Activated naive CD8-positive, alpha-beta T cell (primary cell): ENCODE data around the gene PAPOLB.

ENCODE experiments used
- H3K27ac Mint-ChIP-seq: one replicate; pipeline ENCODE4 v1.8.0; 2021; ENCODE audit warnings: mixed read lengths
- H3K27me3 Mint-ChIP-seq: one replicate; pipeline ENCODE4 v1.8.0; 2021; ENCODE audit warnings: mixed read lengths
- H3K36me3 Mint-ChIP-seq: one replicate; pipeline ENCODE4 v1.8.0; 2021; ENCODE audit warnings: mixed read lengths
- H3K4me1 Mint-ChIP-seq: one replicate; pipeline ENCODE4 v1.8.0; 2021; ENCODE audit warnings: low read depth, mixed read lengths
- H3K4me3 Mint-ChIP-seq: one replicate; pipeline ENCODE4 v1.8.0; 2021; ENCODE audit warnings: mild to moderate bottlenecking, mixed read lengths
- H3K9me3 Mint-ChIP-seq: one replicate; pipeline ENCODE4 v1.8.0; 2021; ENCODE audit warnings: low read depth, mixed read lengths

Gene PAPOLB

DNA sequence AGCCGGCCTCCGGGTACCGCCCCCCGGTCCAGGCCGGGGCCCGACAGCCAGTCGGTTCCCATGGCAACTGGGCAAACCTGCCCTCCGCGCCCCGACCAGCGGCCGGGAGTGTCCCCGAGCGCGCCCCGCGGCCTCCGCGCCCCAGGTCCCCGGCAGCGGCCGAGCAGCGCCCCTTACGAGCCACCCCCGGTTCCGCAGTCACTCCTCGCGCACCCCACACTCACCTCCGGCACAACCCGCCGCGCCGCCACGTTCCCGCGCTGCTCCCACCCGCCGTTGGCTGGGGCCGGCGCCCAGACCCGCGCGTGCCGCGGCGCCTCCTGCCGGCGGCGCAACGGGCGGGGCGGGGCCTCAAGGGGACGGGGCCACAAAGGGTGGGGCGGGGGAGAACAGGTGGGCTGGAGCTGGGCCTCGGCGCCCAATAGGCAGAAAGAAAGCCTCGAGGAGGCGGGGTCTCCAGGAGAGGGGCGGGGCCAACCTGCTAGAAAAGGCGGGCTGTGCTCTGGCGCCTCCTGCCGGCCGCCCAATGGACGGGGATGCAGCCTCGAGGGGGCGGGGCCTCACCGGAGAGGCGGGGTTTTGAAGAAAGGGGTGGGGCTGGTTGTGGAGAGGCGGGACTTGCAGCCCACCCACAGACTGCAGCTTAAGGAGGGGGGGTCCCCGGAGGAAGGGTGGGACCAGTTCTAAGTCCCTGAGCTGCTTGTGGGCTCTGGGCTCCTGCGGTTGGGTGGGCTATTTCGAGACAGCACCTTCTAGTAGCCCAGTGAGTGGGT, 21.7 kb upstream of the PAPOLB start, which contains the start of gene RADIL:
RADIL (minus strand) TSS at position 345 of the 773 bp plus-strand sequence. CDS start 5,577 bp downstream, outside the sequence.
- H3K27me3 Mint-ChIP-seq = peaks cover 22% of the 10 kb centered on the region
- no peaks in the 10 kb centered on the region for H3K36me3 Mint-ChIP-seq
- H3K9me3 Mint-ChIP-seq = no peaks in the 10 kb centered on the region
- no peak within 1 kb of the TSS for H3K27ac Mint-ChIP-seq
- peak within 1 kb of the TSS; percentile 77 for H3K4me3 Mint-ChIP-seq
- peaks cover 15% of the 10 kb centered on the region for H3K4me1 Mint-ChIP-seq

DNA sequence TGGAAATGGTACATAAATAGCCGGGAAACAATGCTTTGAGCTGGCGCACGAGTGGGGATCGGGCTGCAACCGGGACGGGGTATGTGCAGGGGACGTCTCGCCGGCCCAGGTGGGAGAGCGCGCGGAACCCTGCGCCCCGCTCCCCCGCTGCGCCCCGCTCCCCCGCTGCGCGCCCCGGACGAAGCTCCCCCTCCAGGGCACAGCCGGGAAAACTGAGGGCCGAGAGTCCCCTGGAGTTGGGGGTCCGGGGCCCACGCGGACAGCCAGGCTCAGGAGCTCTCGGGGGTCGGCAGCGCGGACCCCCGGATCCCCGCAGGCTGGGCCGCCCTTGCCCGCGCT, 21.2 kb upstream of the PAPOLB start:
- Mint-ChIP-seq H3K4me1 (peaks cover 15% of the 10 kb centered on the region), H3K4me3 (peak overlapping the region; percentile 77), H3K27me3 (peaks cover 22% of the 10 kb centered on the region), H3K36me3 (no peaks in the 10 kb centered on the region), H3K27ac (no peak overlapping the region), H3K9me3 (no peaks in the 10 kb centered on the region)

DNA sequence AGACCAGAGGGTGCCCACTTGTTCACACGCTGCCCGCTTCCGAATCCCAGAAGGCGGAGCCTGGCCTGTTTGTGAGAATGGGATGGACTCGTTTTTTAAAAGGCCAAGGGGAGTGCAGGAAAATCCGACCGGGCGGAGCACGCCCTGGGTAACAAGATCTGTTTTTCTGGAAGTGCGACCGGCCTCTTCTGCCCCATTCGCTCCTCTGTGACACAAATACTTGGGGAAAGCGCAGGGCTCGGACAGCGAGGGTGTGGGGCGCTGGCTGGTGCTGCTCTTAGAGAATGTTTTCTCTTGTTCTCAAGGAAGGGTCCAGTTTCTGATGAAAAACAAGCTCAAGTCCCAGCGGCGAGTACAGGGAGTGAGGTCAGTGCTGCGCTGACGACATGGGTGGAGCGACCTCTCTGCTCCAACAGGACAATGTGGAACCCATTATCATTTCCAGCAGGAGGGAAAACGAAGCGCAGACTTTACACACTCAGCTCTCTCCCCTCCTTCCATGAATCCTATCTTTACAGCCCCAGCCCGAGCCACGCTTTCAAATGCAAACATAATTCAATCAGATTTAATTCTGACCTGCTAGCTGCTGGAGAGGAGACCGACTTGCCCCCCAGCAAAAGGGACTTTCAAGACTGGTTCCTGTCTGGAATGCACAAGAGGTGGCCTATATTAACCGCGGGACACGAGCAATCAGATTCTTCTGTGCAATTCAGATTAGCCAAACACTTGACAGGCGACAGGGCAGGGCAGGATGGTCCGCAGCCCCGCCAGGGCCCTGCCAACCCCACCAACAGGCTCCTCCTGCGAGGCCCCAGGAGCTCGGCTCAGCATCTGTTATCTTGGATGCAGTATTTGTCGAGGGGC, 20.6 kb upstream of the PAPOLB start:
- peaks cover 15% of the 10 kb centered on the region for H3K4me1 Mint-ChIP-seq
- no peaks in the 10 kb centered on the region for H3K36me3 Mint-ChIP-seq
- peak overlapping the region; percentile 77 for H3K4me3 Mint-ChIP-seq
- H3K27ac Mint-ChIP-seq = no peak overlapping the region
- no peaks in the 10 kb centered on the region for H3K9me3 Mint-ChIP-seq
- H3K27me3 Mint-ChIP-seq = peaks cover 20% of the 10 kb centered on the region

DNA sequence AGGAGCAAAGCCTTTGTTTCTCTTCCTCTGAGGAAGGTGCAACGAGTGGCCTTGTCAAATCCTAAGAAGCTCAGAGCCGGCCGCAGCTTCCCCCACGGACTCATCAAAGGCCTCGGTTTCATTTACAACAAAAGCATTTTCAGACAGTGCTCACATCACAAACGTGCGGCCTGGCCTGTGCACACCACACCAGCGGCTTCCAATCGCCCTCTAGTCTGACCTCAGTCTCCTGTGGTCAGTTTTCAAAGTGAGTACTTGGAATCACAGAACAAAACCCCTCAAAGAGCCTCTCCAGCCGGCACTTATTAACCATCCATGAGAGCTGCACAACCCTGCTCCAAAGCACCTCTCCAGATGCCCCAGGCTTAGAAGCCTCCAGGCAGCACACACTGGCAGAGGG, 18.4 kb upstream of the PAPOLB start:
- Mint-ChIP-seq H3K36me3 (no peaks in the 10 kb centered on the region), H3K4me1 (peaks cover 15% of the 10 kb centered on the region), H3K27me3 (peaks cover 16% of the 10 kb centered on the region), H3K27ac (no peak overlapping the region), H3K9me3 (no peaks in the 10 kb centered on the region), H3K4me3 (no peak overlapping the region)

DNA sequence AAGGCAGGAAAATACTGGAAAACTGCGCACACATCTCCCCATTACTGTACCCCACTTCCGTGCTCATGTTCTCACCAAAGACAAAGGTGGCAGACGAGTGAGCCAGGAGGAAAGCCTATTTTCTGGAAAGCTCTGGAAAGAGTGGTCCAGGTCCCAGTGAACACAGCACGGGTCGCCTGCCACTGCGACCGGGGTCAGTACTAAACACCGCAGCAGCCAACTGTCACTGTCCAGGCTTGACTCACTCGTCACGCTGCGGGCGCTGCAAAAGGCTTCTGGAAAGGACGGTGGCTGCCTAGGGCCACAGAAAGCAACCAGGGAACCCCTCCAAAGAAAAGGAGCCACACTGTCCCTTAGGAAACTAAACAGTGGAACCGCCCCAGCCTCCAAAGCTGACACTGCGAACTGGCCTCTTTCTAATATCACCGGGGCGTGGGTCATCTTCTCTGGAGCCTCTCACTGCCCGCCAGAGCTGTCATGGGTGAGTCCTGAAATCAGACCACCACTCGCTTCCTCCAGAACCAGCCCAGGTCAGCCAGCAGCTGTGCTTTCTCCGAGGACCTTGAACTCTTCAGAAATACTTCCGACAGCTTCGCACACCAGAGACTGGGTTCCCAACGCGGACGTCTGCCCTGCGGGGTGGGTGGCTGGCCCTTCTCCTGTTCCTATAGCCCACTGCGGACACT, 17.7 kb upstream of the PAPOLB start:
- H3K27ac Mint-ChIP-seq = no peak overlapping the region
- no peak overlapping the region for H3K4me3 Mint-ChIP-seq
- no peaks in the 10 kb centered on the region for H3K36me3 Mint-ChIP-seq
- peaks cover 16% of the 10 kb centered on the region for H3K27me3 Mint-ChIP-seq
- peaks cover 15% of the 10 kb centered on the region for H3K4me1 Mint-ChIP-seq
- H3K9me3 Mint-ChIP-seq = no peaks in the 10 kb centered on the region

DNA sequence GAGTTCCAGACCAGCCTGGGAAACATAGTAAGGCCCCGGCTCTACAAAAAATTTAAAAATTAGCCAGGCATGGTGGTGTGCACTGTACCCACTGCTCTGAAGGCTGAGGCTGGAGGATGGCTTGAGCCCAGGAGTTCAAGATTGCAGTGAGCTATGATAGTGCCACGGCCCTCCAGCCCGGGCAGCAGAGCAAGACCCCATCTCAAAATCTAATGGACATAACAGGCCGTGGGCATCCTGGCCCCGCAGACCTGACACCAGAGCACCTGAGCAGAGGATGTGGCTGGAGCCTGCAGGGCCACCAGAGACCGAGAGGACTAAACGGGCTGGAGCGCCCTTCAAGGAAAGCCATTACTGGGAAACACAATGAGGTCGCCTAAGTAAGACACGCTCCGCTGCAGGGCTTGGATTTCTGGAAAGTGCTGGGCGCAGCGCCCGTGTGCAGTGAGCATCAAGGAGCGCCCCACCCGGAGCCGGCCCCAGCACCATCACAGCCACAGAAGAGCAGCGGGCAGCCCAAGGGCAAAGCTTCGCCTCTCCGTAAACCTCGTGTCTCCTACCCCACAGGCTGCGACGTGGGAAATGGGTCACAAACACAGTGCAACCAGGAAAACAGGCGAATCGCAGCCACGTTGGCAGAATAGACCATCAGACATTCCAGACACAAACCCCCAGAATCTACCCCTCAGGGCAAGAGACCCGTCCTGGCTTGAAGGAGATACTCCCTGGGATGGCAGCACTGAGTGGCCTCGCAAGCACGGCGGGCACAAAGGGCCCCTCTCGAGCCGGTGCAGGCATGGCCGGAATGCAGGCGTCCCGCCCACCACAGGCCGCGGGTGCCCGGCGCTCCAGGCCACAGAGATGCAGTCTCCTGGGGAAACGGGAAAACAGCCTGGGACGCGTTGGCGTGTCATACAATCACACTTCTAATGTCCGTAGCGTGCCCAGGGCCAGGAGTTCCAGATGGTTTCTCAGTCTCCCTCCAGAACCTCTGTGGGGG, 16.8 kb upstream of the PAPOLB start:
- H3K36me3 Mint-ChIP-seq = no peaks in the 10 kb centered on the region
- peaks cover 12% of the 10 kb centered on the region for H3K4me1 Mint-ChIP-seq
- H3K27me3 Mint-ChIP-seq = peaks cover 14% of the 10 kb centered on the region
- H3K27ac Mint-ChIP-seq = no peak overlapping the region
- no peaks in the 10 kb centered on the region for H3K9me3 Mint-ChIP-seq
- no peak overlapping the region for H3K4me3 Mint-ChIP-seq

DNA sequence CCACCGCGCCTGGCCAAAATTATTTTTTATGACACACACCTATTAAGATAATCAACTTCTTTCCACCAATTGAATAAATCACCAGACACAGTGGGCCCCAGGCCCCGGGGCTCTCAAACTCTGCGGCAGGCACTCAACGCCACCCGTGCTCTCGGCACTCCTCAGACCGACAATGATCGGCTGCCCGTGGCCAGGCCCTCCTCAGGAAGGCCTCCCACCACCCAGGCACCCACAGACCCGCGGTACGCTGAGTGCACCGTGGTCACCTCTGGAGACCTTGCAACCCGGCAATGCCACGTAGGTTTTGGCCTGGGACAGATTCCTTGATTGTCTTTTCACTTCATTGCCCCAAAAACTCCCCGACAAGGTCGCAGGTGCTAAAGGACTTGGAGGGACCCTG, 14.8 kb upstream of the PAPOLB start:
- no peaks in the 10 kb centered on the region for H3K36me3 Mint-ChIP-seq
- no peak overlapping the region for H3K27ac Mint-ChIP-seq
- H3K4me1 Mint-ChIP-seq = no peaks in the 10 kb centered on the region
- H3K27me3 Mint-ChIP-seq = peaks cover 6% of the 10 kb centered on the region
- no peaks in the 10 kb centered on the region for H3K9me3 Mint-ChIP-seq
- no peak overlapping the region for H3K4me3 Mint-ChIP-seq

DNA sequence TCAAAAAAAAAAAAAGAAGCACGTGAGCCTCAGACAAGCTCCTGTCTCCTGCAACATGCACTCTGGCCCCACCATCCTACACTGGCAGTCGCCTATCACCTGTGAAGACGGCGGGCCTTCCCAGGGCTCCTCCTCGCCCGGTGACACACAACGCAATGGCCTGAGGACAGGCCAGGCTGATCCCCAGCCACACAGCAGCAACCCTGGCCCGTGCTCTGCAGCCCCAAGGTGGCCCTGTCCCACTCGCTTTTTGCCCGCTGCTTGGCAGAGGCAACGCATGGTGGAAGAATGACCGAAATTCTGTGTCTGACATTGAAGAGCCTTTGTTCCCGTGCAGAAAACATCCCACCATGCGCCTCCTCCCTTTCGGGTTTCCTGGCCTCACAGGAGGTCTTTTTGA, 13.6 kb upstream of the PAPOLB start:
- no peaks in the 10 kb centered on the region for H3K36me3 Mint-ChIP-seq
- H3K27ac Mint-ChIP-seq = no peak overlapping the region
- no peak overlapping the region for H3K4me3 Mint-ChIP-seq
- peaks cover 7% of the 10 kb centered on the region for H3K4me1 Mint-ChIP-seq
- H3K27me3 Mint-ChIP-seq = peaks cover 5% of the 10 kb centered on the region
- no peaks in the 10 kb centered on the region for H3K9me3 Mint-ChIP-seq

DNA sequence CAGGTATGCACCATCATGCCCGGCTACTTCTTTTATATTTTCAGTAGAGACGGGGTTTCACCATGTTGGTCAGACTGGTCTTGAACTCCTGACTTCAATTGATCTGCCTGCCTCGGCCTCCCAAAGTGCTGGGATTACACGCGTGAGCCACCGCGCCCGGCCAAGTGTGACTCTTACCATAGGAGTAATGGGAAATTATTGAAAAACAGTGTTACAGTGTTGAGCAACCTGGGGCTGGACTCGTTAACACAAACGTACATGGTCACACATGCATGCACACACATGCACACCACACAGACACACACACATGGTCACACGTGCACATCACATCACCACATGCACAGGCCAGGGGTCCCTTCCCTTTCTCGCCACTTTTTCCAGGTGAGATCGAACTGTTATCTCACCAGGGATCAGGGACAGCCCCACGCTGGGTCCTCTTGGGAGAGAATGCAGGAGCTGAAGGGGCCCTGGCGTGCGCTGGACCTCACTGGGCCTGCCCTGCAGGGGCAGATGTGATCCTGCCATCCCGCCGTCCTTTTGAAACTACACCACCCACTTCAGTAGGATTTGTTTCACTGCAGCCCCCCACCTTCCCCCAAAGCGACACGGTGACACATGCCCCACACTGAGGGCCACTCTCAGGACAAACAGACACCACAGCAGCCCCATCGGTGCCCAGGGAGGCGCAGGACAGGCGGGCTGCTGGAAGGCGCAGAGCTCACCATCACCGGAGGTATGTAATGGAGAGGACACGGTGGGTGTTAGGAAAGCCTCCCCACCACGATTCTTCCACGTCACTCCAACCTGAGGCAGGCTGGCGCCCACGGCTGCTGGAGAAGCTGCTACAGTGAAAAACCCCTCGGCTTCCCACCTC, 11.5 kb upstream of the PAPOLB start:
- Mint-ChIP-seq H3K4me1 (peaks cover 7% of the 10 kb centered on the region), H3K27me3 (peaks cover 6% of the 10 kb centered on the region), H3K27ac (no peak overlapping the region), H3K9me3 (no peaks in the 10 kb centered on the region), H3K36me3 (peaks cover 4% of the 10 kb centered on the region), H3K4me3 (no peak overlapping the region)

DNA sequence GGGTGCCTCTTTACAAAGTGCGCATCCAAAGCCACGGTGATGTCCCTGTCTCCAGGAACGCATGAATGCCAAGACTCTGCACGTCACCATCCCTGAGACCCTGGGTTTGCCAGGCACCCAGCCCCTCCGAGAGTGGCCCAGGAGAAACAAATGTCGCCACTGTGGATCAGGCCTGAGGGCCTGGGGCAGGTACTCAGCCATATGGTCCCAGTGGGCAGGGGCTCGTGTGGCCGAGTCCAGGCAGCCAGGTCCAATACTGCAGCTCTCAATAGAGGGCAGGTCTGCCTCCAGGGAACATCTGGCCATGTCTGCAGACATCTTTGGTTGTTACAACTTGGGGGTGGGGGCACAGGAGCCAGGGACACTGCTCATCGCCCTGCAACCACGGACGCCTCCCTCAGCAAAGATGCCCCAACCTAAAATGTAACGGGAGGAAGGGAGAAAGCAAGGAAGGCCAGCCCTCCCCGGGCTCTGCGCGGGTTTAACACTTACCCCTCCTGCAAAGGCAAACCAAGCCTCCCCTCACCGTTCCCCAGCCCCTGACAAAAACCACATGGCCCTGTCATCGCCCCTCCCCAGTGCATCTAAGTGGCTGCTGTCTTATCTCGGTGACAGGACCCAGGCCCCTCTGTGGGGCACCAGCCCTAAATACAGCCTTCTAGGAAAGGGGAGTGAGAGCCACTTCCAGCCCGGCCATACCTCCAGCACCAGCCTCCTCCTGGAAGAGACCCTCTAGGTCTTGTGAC, 10.3 kb upstream of the PAPOLB start:
- Mint-ChIP-seq H3K36me3 (peaks cover 4% of the 10 kb centered on the region), H3K9me3 (no peaks in the 10 kb centered on the region), H3K4me3 (no peak overlapping the region), H3K27me3 (peaks cover 6% of the 10 kb centered on the region), H3K27ac (no peak overlapping the region), H3K4me1 (peaks cover 7% of the 10 kb centered on the region)

DNA sequence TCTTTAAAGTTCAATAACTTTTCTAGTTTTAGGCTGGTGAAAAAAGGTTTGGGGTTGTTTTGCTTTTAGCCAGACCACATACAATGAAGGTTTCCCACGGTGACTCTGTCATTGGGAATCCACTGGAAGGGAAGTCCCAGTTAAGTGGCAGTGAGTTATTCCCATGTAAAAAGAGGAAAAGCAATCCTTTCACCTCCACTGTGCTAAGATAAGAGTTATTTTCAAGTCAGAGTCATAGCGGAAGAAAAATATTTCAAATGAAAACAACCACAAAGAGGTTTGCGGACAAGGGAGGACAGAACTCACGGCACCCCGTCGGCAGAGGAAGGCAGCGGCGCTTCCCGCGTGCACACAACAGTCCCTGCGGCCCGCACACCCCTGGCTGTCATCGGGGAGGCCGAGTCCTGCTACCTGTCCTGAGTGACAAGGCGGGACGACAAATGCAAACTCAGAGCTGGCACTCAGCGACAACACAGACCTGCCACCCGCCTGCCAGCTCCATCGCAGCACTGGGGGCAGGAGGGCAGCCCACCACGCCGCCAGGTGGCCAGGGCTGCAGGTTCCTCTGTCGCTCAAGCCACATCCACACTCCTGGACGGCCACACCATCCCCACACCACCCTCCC, 9.3 kb upstream of the PAPOLB start:
- H3K27me3 Mint-ChIP-seq = peaks cover 11% of the 10 kb centered on the region
- no peak overlapping the region for H3K4me3 Mint-ChIP-seq
- no peak overlapping the region for H3K27ac Mint-ChIP-seq

DNA sequence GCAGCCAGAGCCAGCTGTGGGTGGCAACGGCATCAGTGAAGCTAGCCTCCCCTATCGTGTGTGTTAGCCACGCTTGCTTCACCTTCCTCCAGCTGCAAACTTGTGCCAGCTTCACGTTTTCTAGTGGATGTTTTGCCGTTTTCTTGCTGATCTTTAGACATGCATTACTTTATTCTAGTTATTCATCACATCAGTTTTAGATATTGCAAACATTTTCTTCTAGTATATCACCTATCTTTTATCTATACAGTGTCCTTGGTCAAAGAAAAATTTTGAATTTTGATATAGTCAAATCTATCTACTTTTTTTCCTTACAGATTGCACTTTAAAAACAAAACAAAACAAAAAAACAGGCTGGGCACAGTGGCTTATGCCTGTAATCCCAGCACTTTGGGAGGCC, 6.7 kb upstream of the PAPOLB start:
- H3K27ac Mint-ChIP-seq = no peak overlapping the region
- peaks cover under 1% of the 10 kb centered on the region for H3K9me3 Mint-ChIP-seq
- H3K36me3 Mint-ChIP-seq = peaks cover 4% of the 10 kb centered on the region
- H3K27me3 Mint-ChIP-seq = peaks cover 25% of the 10 kb centered on the region
- no peak overlapping the region for H3K4me3 Mint-ChIP-seq
- peaks cover 7% of the 10 kb centered on the region for H3K4me1 Mint-ChIP-seq

More for the DNA sequence above, 9.3 kb upstream of the PAPOLB start:
- Mint-ChIP-seq H3K4me1 (peaks cover 7% of the 10 kb centered on the region), H3K36me3 (peaks cover 4% of the 10 kb centered on the region), H3K9me3 (no peaks in the 10 kb centered on the region)
